Keratinocyte (primary cell): ENCODE results near the gene UGT3A1. TPM values are rescaled to one million over a fixed set of nuclear protein-coding genes. Genes with fewer than 3 reads are reported as not detected.

Experiments used
- DNase-seq: peaks from one replicate; pipeline ENCODE4 v3.0.0-alpha.2; 2011; ENCODE audit warnings: low read depth, missing footprints, low spot score
- FAIRE-seq: peaks from 2 replicates; lab custom pipeline; 2011; peaks lifted over from hg19 to GRCh38; lab: Jason Lieb, UNC
- H2AFZ ChIP-seq: 2 replicates; pipeline ENCODE4 v1.6.0; 2012; ENCODE audit warnings: low read length, control low read depth, inconsistent platforms; ENCODE audit not compliant: control insufficient read depth
- H3K27ac ChIP-seq: 2 replicates; pipeline ENCODE4 v1.5.1; 2011; ENCODE audit warnings: low read length; ENCODE audit not compliant: control insufficient read depth, insufficient read depth
- H3K27me3 ChIP-seq: 3 replicates; pipeline ENCODE4 v1.6.0; 2011; ENCODE audit warnings: low read length; ENCODE audit not compliant: control insufficient read depth, insufficient read depth; ENCODE audit errors: extremely low read depth
- H3K36me3 ChIP-seq, 2 experiments: 2 replicates in 1 of 2; 3 replicates in 1 of 2; pipeline ENCODE4 v1.5.1; 2011; ENCODE audit warnings: low read length in 2 of 2, mild to moderate bottlenecking in 1 of 2; ENCODE audit not compliant: control insufficient read depth in 2 of 2, insufficient read depth in 2 of 2; ENCODE audit errors: extremely low read depth in 1 of 2
- H3K4me1 ChIP-seq: 3 replicates; pipeline ENCODE4 v1.5.1; 2011; ENCODE audit warnings: low read length; ENCODE audit not compliant: control insufficient read depth, insufficient read depth; ENCODE audit errors: extremely low read depth
- H3K4me2 ChIP-seq: 3 replicates; pipeline ENCODE4 v1.6.0; 2011; ENCODE audit warnings: low read depth, low read length; ENCODE audit not compliant: control insufficient read depth, insufficient read depth; ENCODE audit errors: extremely low read depth
- H3K4me3 ChIP-seq, 3 experiments: fragments of 200-600 bp in 1 of 3; sonication (generic) in 1 of 3; 2 replicates in 2 of 3; 3 replicates in 1 of 3; pipeline ENCODE4 v1.5.1; 2011 to 2016; ENCODE audit warnings: low read length in 3 of 3, mild to moderate bottlenecking in 3 of 3, control low read depth in 2 of 3, inconsistent platforms in 1 of 3, low read depth in 1 of 3, mixed read lengths in 1 of 3, mixed run types in 1 of 3, moderate library complexity in 1 of 3; ENCODE audit not compliant: control insufficient read depth in 2 of 3, insufficient read depth in 2 of 3; ENCODE audit errors: extremely low read depth in 1 of 3
- H3K79me2 ChIP-seq: 2 replicates; pipeline ENCODE4 v1.6.0; 2012; ENCODE audit warnings: low read length; ENCODE audit not compliant: control insufficient read depth, insufficient read depth
- H3K9ac ChIP-seq: 3 replicates; pipeline ENCODE4 v1.6.0; 2011; ENCODE audit warnings: low read length; ENCODE audit not compliant: control insufficient read depth, insufficient read depth; ENCODE audit errors: extremely low read depth
- H3K9me1 ChIP-seq: 3 replicates; pipeline ENCODE4 v1.6.0; 2011; ENCODE audit warnings: low read length; ENCODE audit not compliant: control insufficient read depth, insufficient read depth; ENCODE audit errors: extremely low read depth
- H3K9me3 ChIP-seq: 2 replicates; pipeline ENCODE4 v1.5.1; 2012; ENCODE audit warnings: low read depth, low read length; ENCODE audit not compliant: control insufficient read depth
- H4K20me1 ChIP-seq: 3 replicates; pipeline ENCODE4 v1.6.0; 2011; ENCODE audit warnings: low read length; ENCODE audit not compliant: control insufficient read depth, insufficient read depth; ENCODE audit errors: extremely low read depth
- EZH2 ChIP-seq: IDR thresholded peaks from one replicate; pipeline ENCODE4 v1.6.1; 2012; ENCODE audit warnings: inconsistent platforms, mild to moderate bottlenecking, low read length, moderate library complexity
- dilution Hi-C: fragments of 300-500 bp; cut with MboI; formaldehyde crosslinking; loops from one replicate; pipeline ENCODE4 v1.7.0; 2020; ENCODE audit warnings: low sequenced_read_pairs; ENCODE audit not compliant: extremely low pct_ligation_motif_present
- polyA plus RNA-seq, 5 experiments: library from polyadenylated mRNA; depleted of rRNA in 3 of 5; stranded (reverse) in 3 of 5; stranded (forward) in 1 of 5; unstranded in 1 of 5; fragments of >200 nt; gene quantifications; 1 replicate in 1 of 5; 2 replicates in 3 of 5; 3 replicates in 1 of 5; pipeline versions ENCODE4 v1.2.1 to v1.2.3, GENCODE V29; 2011 to 2012; ENCODE audit warnings: missing spikeins in 2 of 5, low read depth in 1 of 5, low replicate concordance in 1 of 5
- TF ChIP-seq, protein P1 (sequence below), 3 experiments: IDR thresholded peaks in 1 of 3; conservative IDR thresholded peaks in 1 of 3; optimal IDR thresholded peaks in 1 of 3; 2 replicates in 2 of 3; 3 replicates in 1 of 3; pipeline versions ENCODE3 to v1.5.1; 2011; ENCODE audit warnings: low read length in 3 of 3, mild to moderate bottlenecking in 3 of 3, moderate library complexity in 2 of 3, control low read depth in 1 of 3, inconsistent platforms in 1 of 3; ENCODE audit not compliant: insufficient read depth in 2 of 3; ENCODE audit errors: extremely low read depth in 1 of 3

Gene UGT3A1
- polyA plus RNA-seq, 1 donor (not counting 4 experiments of a cell fraction or from before 2014, with no cell fraction given), result not detected

- H4K20me1 ChIP-seq, result no peaks in the 10 kb centered on the region
- H3K27me3 ChIP-seq, result no peaks in the 10 kb centered on the region
- no peaks in the 10 kb centered on the region for H3K79me2 ChIP-seq
- no peaks in the 10 kb centered on the region for H3K9me1 ChIP-seq
- H3K4me3 ChIP-seq, result no peak overlapping the region
- FAIRE-seq (no peak), DNase-seq (no peak)
- no peaks in the 10 kb centered on the region for H3K36me3 ChIP-seq
- H3K9me3 ChIP-seq, result no peaks in the 10 kb centered on the region
- H3K9ac ChIP-seq, result no peak overlapping the region
- TF ChIP-seq, protein P1, sequence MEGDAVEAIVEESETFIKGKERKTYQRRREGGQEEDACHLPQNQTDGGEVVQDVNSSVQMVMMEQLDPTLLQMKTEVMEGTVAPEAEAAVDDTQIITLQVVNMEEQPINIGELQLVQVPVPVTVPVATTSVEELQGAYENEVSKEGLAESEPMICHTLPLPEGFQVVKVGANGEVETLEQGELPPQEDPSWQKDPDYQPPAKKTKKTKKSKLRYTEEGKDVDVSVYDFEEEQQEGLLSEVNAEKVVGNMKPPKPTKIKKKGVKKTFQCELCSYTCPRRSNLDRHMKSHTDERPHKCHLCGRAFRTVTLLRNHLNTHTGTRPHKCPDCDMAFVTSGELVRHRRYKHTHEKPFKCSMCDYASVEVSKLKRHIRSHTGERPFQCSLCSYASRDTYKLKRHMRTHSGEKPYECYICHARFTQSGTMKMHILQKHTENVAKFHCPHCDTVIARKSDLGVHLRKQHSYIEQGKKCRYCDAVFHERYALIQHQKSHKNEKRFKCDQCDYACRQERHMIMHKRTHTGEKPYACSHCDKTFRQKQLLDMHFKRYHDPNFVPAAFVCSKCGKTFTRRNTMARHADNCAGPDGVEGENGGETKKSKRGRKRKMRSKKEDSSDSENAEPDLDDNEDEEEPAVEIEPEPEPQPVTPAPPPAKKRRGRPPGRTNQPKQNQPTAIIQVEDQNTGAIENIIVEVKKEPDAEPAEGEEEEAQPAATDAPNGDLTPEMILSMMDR (optimal IDR thresholded peaks at IDR 0.05 in 1 of 3, IDR thresholded peaks at IDR 0.05 in 1 of 3, conservative IDR thresholded peaks at IDR 0.05 in 1 of 3; ENCODE audit: extremely low read depth in 1 of 3, insufficient read depth in 2 of 3, low read length in 3 of 3), result no peak
- no peak for TF ChIP-seq EZH2
- H3K4me2 ChIP-seq, result no peak overlapping the region
- dilution Hi-C loops, result no loop called here
- no peak overlapping the region for H2AFZ ChIP-seq
- no peak overlapping the region for H3K27ac ChIP-seq
- H3K4me1 ChIP-seq, result no peaks in the 10 kb centered on the region
Observed at GRCh38 chr5:35902046-35902672, 89.0 kb downstream of the UGT3A1 start.

Other genes starting within 250 kb of the UGT3A1 start
- gene IL7R, start 134.5 kb downstream of the UGT3A1 start, polyA plus RNA-seq, result 2.8 to 5.9 TPM (median 4.7 TPM) in 3 replicates
- not detected in 3 replicates for gene CAPSL, start 52.8 kb downstream of the UGT3A1 start, polyA plus RNA-seq
- gene UGT3A2, start 75.5 kb upstream of the UGT3A1 start, polyA plus RNA-seq, result 0.03 to 0.09 TPM (median 0.07 TPM) in 3 replicates
- 1.8 to 5.0 TPM (median 4.7 TPM) in 3 replicates for gene LMBRD2, start 160.5 kb upstream of the UGT3A1 start, polyA plus RNA-seq
- 28.3 to 35.3 TPM (median 34.6 TPM) in 3 replicates for gene SKP2, start 160.7 kb upstream of the UGT3A1 start, polyA plus RNA-seq